ENCODE results near the gene TXNDC12.
"Not testable (repeated sequence)": the region's sequence is repeated elsewhere in the genome, so short reads cannot be mapped to it uniquely, and the experiment has no call there.

DNA sequence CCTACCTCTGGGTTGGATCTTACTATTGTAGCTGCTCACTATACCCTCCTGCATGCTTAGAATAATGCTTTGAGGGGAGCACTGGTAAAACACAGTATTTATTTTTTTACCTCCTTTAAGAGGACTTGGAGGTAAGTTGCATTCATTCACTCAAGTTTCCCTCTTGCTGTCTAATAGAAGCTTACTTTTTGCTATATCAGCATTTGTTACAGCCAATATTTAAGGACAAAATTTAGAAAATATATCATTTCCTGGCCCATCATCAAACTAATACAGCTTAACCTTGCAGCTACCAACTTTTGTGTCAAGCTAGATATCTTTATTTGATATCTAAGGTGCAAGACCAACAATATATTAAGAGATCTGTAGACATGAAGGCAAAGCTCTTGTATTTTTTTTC lies 32.9 kb upstream of the TXNDC12 start:
- not testable (repeated sequence) for TF ChIP-seq CTCF, POLR2A (IDR thresholded peaks at IDR 0.05)

Measured in body of pancreas (tissue), 4 donors.